A204.1 (cell line): ENCODE data around the gene PDLIM7.
A peak's percentile ranks its signal among the peaks of the same experiment; 100 is the strongest.
"Not testable (repeated sequence)": the region's sequence is repeated elsewhere in the genome, so short reads cannot be mapped to it uniquely, and the experiment has no call there.

Source experiments
- FAIRE-seq: peaks from 2 replicates; lab custom pipeline; 2012; peaks lifted over from hg19 to GRCh38; lab: Jason Lieb, UNC

Gene PDLIM7

GRCh38 chr5:177497292-177498012, at the start of gene PDLIM7:
TSS of gene PDLIM7 (minus strand) at chr5:177497604. CDS start at chr5:177496512, 1,092 bp downstream.
- peak; percentile 71 for FAIRE-seq

DNA sequence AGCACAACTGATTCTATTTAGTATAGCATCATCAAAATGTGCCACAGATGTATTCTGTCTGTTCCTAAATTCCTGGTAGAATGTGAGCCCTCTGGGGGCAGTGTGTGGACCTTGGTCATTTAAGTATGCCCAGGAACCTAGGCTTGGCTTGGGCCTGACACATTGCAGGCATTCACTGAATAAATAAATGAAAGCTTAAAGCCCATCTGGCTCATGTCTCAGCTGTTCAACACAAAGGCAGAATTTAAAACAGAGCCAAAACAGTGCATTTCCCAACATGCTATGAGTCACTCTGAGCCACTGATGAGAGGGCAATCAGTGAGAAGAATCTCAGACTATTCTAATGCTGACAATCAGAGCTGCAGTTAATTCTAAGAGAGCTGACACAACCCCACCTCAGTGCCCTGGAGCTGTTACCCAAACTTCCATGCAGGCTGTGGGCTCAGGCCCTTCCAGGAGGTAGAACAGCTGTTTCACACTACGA, 48.9 kb upstream of the PDLIM7 start:
- FAIRE-seq = no peak

- FAIRE-seq = no peak
These were observed 48.3 kb upstream of the PDLIM7 start for GRCh38 chr5:177545487-177546257.

DNA sequence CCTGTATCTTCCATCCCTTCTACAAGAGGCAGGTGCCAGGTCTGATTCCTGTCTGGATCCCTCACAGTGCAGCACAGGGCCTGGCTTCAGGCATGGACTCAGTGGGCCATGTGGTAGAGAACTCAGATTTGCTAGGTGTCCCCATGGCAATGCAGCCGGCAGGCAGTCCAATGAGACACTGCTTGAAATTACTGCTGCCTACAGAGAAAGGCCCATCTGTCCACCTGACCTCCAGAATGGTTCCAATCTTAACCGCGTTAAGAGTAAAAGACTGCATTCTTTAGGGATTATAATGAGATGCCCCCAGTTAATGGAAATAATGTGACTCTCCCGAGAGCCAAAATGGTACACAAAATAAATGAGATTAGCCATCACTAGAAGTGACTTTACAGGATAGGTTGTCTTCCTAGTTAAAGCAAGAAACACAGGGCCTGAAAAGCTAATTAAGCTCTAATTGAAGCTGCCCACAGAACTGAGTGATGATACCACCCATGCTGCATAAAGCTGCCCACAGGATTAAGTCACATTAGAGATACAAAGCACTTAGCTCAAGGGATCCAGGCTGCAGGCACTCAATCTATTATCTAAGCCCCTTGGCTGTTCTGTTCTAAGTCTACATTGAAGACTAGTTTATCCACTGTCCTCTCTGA, 45.5 kb upstream of the PDLIM7 start:
- no peak for FAIRE-seq

GRCh38 chr5:177540438-177540837, 43.0 kb upstream of the PDLIM7 start:
- no peak for FAIRE-seq

- no peak for FAIRE-seq
These were observed 42.0 kb upstream of the PDLIM7 start for GRCh38 chr5:177539411-177539810.

GRCh38 chr5:177538876-177539275, 41.5 kb upstream of the PDLIM7 start:
- no peak for FAIRE-seq

DNA sequence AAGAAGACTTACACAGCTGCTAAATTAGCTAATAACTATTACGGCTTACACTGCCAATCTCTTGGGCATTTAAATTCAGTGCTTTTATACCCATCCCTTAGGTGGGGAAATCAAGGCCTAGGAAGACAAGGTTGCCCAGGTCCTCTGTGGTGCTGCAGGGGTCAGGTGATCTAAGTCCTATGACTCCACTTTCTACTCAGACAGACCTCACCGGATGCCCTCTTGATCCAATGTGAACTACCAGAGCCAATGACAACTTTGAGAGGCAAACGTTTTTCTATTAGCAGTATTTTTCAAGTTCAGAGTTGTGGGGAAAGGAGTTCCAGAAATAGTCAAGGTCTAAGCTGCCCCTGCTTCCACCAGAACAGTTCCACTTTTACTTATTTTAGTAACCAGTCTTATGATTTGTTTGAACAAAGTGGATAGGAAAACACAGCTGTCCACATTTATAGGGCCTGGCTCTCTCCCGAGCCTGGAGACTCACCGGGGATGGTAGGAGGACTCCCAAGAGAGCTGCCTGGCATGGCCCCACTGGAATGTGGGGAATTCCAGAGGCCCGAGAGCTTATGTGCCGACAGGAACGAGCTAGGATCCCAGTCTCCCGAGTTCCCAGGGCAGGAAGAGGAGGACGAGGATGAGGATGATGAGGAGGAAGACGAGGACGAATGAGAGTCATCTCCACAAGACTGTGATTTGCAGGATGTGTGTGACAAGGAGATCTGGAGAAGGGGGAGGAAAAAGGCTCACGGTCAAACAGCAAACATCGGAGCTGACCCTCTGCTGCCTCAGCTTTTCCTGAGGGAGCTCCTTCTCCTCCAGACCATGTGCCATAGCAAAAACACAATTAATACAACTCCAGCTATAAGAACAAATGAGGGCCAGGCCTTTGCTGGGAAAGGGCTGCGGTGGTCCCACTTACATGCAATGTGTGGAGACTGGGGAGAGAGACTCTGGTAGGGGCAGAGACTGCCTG, 40.3 kb upstream of the PDLIM7 start:
- no peak for FAIRE-seq

GRCh38 chr5:177536386-177536785, 39.0 kb upstream of the PDLIM7 start:
- no peak for FAIRE-seq

- no peak for FAIRE-seq
These were observed 37.7 kb upstream of the PDLIM7 start for GRCh38 chr5:177535125-177535524.

GRCh38 chr5:177534433-177534832, 37.0 kb upstream of the PDLIM7 start:
- FAIRE-seq = not testable (repeated sequence)

DNA sequence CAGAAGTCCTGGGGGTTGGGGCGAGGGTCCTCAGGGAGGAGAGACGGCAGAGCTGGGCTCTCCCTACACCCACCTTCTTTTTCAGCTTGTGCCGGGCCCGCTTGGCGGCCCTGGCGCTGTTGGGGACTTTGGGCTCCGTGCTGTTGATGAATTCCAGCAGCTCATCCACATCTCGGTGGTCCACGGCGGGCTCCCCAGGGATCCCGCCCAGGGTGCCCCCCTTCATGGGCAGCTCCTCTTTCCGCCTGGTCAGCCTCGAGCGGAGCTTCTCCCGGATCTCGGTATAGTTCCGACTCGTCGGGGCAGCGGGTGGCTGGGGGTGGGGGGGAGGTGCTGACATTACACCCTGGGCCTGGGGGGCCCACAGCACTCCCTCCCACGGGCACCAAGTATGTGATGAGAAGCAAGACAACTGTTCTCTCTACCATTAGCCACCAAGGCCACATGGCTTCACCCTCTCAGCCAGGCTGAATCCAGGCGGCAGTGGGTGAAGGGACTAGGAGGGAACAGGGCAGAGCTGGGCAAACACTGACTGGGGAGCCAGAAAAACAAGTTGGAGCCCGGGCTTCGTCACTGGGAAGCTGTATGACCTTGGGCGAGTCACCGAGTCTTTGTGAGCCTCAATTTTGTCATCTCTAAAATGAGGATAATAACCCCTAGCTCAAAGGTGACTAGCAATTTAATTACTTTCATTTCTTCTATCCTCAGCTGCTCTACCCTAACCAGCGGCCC, 34.0 kb upstream of the PDLIM7 start:
- no peak for FAIRE-seq

- no peak for FAIRE-seq
These were observed 33.2 kb upstream of the PDLIM7 start for GRCh38 chr5:177530638-177531037.

GRCh38 chr5:177529247-177530203, 32.1 kb upstream of the PDLIM7 start:
- no peak for FAIRE-seq

GRCh38 chr5:177528631-177529030, 31.2 kb upstream of the PDLIM7 start:
- no peak for FAIRE-seq

GRCh38 chr5:177527595-177527994, 30.2 kb upstream of the PDLIM7 start:
- no peak for FAIRE-seq

DNA sequence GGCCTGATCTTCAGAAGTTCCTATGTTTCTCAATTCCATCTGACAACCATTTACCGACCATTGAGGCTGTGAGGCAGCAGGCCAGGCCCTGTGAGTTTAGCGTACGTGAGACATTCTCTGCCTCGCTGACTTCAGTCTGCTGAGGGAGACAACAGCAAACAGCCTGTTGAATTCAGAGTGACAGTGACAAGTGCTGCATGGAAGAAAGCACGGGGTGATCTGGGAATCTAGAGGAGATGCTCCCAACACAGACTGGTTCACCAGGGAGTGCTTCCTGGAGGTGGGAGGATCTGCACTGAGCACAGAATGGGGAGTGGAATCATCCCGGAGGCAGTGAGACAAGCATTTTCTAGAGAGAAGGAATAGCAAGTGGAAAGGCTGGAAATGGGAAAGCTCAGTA, 29.4 kb upstream of the PDLIM7 start:
- no peak for FAIRE-seq

DNA sequence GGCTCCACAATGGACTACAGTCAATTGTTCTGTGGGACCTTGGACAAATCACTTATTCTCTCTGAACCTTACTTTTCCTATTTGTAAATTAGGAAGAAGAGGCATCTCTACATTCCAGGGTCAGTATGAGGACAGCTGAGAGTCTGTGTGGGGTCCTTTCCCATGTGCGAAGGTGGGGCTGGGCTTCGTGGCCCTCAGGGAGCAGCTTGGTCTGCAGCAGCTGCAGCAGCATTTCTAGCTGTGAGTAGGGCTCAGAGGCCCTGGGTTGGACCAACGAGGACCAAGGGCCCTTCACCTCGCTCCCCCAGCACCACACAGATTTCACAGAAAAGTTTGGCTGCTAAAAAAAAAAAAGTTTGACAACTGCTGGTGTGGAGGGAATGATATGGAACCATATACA, 28.8 kb upstream of the PDLIM7 start:
- FAIRE-seq = no peak

- FAIRE-seq = no peak
These were observed 27.7 kb upstream of the PDLIM7 start for GRCh38 chr5:177524941-177525655.
